Central memory CD4-positive, alpha-beta T cell (primary cell): Measurements from ENCODE around the gene RNF5.
"Not testable (repeated sequence)": the region's sequence is repeated elsewhere in the genome, so short reads cannot be mapped to it uniquely, and the experiment has no call there.

Experiments used
- DNase-seq: peaks from one replicate; pipeline ENCODE4 v3.0.0; 2022

Gene RNF5

DNA sequence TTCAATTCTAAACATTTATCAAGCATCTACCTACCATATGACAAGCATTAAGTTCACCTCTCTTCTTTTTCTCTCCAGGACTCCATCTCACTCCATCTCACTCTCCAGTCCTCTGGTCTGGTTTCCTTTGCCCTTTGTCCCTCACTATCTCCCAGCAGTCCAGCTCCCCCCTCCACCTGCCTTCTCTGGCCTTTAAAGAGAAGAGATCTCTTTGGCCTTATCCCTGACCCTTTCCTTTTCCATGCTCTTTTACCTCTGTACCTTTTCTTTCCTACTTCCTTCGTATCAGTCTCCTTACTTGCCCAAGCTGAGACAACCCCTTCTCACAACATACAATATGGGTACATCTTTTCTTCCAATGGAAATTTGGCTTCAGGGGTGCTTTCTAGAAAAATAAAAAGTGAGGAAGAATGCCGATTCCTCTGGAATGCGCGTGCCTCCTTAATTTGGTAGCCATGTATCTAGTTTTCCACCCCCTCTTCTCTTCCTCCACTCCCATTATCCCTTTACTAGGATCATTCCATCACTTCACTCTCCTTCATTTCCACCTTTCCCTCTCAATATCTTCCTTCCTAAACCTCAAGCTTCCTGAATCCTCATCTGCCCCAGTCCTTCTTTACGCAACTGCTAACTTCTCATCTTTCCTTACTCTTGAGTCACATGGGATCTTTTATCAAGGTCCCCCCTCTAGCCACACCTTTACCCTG lies 1.6 kb upstream of the RNF5 start:
- DNase-seq = no peak

DNA sequence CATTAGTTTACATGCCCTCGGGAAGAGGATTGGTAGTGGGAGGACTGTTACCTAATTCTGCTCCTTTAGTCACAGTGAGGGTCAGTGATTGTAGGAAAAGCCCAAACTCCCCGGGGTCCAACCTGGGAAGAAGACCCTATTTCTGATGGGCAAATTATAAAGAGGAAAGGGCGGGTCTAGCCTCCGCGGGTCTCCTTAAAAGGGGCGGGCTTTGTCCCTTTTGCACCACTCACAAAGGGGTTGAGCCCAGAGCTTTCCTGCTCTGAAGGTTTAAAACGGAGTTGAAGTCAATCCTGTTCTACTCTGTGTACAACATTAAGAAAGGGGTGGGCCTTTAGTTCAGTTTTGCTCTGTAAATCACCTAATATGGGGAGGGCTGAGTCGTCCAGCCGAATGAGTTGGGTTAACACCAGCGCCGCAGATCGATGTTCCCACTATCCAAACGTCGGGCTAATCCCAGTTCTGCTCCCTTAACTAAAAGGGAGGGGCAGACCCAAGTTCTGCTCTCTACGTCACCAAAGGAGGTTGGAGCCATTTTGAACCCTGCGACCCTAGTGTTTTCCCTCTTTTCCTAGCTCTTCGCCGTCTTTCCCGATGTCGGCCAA lies 920 bp upstream of the RNF5 start:
- DNase-seq = no peak

- no peak for DNase-seq
Observed at GRCh38 chr6:32178547-32179440, 589 bp downstream of the RNF5 start.

- no peak for DNase-seq
Observed at GRCh38 chr6:32179766-32180405, 1.7 kb downstream of the RNF5 start.

DNA sequence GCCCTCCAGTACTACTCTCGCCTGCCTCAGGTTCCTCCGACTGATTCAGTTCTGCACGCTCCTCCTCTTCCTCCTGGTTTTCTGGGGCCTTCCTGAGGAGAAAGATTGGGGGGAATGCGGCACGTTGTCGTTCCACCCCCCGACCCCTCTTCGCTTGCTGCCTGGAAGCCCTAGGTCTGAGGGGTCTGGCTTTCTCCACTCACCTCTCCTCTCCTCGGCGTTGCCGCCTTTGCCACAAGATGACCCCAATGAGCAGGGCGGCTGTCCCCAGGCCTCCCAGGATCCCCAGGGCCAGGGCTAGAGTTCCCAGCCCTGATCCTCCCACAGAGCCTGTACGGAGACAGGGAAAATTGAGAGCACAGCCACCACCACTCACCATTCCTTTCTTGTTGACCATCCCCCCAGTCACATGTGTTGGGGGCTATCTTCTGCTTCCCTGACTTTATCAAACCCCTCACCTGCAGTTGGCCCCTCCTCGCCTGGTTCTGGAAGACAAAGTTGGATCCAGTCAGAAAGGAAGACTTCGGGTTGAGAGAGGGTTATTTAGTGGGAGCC lies 3.0 kb downstream of the RNF5 start:
- DNase-seq = no peak

- no peak for DNase-seq
Observed at GRCh38 chr6:32181915-32182529, 3.8 kb downstream of the RNF5 start.

DNA sequence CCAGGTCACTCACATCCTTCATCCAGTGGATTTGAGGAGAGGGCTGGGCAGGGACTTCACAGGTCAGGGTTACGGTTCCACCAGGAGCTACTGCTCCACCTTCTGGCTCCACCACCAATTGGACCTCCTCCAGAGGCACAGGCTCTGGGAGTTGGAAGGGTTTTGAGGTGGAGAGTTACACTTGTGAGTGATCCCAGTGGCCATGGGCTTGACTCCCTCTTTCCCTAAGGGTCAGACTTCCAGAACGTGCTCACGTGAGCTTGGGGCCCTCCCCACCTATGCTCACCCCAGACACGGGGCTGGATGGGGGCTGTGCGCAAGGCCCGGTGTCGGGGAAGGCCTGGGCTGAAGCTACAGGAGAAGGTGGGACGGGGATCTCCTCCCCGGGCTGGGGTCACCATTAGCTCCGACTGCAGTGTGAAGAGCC lies 4.4 kb downstream of the RNF5 start:
- DNase-seq = no peak

GRCh38 chr6:32183030-32183429 lies 4.8 kb downstream of the RNF5 start:
- no peak for DNase-seq

DNA sequence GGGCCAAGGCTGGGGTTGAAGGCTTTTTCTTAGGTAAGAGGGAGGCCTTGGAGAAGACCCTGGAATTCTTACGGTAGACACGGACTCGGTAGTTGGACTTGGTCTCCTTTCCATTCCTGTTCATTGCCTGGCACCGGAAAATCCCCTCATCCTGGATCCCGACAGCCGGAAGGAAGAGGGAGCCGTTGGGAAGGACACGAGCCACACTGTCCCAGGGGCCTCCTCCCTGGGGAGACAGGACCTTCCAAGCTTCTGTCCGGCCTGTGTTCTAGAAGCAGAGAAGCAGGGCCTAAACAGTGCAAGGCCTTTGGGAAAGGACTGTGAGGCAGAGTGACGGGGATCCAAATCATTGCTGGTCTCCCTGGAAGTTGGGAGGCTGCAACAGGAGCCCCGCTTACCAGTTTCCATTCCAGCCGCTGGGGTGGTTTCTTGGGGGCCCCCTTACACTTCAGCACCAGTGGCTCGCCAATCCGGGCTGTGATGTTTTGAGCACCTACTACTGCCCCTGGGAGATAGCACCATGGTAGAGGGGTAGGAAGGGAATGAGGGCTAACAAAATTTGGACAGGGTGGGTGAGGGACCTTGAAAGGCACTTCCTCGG lies 5.4 kb downstream of the RNF5 start:
- DNase-seq = no peak

GRCh38 chr6:32184084-32184640 lies 6.0 kb downstream of the RNF5 start, which contains the start of gene AGER:
Gene AGER (minus strand): TSS chr6:32184253. CDS start chr6:32184222, 31 bp downstream.
- no peak for DNase-seq

DNA sequence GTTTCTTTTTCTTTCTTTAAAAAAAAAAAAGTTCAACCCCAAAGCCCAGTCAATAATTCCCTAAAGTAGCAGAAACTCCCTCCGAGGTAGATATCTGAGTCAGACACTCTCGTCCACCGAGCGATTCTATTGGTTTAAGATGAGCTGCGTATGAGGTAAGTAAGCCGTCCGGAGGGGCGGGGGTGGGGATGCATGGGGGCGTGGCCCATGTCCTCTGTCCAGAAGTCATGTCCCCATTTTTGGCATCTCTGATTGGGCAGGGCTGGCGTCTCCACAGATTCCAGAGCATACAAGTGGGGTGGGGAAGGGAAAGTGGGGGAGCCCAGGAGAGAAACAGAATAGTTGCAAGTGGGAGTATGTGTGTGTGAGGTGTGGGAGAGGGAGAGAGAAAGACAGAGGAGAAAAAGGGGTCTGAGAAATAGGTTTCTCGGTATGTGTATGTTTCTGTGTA lies 7.5 kb downstream of the RNF5 start:
- DNase-seq = peak; percentile 53

DNA sequence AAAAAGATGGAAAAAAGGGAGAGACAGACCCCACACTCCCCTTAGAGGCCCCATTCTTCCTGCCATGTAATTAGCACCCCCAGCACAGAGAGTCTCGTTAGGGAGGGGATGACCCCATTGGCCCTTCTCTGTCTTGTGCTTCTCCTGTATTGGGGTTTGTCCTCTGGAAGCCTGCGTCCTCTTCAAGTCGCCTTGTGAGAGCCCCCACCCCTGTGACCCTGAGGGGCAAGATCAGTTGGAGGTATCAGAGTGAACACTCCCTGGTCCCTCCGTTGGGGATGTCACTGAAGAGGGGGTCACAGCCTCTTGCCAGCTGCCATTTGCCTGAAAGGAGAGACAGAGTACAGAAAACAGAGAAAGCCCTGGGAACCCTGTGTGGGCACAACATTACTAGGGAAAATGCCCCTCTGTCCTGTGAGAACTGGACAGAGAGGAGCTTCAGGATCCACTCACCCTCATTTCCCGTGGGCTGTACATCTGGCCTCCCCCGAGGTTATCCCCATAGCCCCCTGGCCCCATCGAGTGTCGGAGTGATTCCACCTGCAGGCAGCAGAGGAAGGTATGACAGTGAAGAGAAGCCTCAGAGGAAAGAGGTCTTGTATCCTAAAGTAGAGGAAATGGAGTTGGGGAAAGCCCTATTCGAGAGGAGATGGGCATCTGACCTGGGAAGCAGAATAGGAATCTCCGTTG lies 8.1 kb downstream of the RNF5 start:
- DNase-seq = not testable (repeated sequence)

DNA sequence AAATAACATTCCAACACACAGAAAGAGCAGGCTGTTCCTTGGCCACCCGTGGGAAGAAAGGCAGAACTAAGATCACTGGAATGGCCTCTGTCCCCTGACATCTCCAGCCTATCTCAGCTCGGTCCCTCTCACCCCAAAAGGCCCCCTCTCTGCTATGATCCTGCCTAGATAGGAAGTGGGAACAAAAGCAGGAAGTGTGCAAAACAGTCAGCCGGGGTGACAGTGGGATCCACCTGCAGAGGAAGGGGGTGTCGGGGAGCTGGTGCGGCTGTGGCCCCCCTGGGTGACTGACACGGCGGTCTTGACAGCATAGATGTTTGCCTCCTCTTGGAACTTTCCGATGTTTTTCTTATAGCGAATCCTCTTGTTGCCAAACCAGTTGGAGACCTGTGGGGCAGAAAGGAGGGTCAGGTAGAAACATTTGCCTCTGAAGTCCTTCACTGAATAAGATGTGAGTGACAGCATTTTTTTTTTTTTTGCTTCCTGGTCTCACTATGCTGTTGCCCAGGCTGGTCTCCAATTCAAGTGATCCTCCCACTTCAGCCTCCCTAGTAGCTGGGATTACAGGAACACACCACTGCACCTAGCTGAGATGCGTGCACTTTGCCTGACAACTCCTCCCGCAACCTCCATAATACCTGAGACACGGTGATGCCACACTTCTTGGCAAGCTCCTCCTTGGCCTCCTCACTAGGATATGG lies 9.0 kb downstream of the RNF5 start:
- DNase-seq = no peak

GRCh38 chr6:32187725-32188380 lies 9.6 kb downstream of the RNF5 start:
- DNase-seq = not testable (repeated sequence)

- DNase-seq = no peak
Observed at GRCh38 chr6:32188381-32189068, 10.3 kb downstream of the RNF5 start.

DNA sequence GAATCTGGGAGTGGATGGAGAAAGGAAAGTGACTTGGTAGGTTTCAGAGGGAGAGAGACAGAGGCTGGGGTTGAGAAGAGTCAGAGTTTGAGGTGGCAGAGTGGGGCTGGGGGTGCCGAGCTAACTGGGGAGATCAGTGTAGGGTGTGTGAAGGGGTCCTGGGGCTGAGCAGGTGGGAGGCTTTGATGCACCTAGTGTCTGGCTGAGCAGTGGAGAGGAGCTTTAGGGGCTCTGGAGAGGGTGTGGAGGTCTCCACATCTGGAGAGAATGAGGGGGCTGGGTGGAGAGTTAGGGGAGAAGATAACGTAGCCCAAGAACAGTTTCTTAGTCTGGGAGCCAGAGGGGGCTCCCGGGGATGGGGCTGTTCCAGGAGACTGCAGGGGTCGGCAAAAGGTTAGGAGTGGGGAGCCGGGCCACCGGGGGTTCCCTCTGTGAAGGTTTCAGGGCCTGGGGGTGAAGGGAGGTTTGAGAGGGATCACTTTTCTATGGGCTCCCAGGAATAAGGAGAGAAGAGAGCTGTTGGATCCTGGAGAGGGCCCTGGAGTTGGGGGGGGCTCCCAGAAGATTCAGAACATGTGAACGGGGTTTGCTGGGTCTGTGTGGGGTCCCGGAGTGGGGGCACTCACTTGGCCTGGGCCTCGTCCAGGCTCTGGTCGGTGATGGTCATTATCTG lies 11.0 kb downstream of the RNF5 start:
- DNase-seq = no peak

DNA sequence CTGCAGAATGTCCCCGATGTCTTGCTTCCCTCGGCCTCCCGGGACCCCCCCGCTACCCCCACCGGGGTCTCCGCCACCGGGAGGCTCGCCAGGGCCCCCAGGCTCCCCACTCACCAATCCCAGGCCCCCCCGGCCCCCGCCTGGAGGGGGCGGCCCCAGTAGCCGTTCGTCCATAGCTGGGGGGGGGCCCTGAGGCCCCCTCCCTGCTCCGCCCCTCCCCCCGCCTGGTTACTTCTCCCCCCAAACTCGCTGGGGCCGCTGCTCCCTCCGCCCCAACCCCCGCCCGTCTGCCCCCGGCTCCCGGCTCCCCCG lies 11.5 kb downstream of the RNF5 start:
- no peak for DNase-seq

DNA sequence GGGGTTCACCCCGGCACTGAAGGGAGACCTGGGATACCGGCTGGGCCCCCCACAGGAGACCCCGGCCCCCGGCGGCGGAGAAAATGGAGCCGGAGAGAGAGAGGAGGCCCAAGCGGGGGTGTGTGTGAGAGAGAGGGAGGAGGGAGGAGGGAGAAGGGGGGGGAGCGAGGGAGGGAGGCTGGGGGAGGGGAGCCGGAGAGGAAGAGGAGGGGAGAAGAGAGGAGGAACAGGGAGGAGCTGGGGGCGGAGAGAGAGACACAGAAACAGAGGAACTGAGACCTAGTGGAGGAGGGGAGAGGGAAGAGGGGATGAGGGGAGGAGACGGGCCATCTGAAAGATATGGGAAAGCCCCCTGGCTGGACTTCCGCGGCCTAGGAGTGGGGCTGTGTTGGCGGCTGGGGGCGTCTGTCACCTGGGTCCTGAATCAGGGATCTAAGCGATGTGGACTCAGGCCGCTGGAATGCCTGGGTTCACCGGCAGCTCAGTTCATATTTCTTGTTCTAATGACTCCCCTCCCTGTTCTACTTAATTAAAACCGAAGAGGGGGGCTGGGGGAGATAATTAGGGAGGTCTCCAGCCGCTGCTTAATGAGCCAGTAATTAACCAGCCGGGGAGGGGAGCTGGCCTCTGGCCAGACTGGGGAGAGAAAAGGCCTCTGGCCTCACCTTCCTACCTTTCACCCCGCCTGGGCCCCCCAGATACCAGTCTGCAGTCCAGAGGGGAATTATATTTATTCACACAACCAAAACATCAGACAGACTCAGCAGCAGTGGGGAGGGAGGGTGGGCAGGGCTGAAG lies 12.0 kb downstream of the RNF5 start, which contains the start of gene PBX2:
TSS of gene PBX2 (minus strand) at position 149 of the 798 bp plus-strand sequence. CDS start 287 bp downstream, outside the sequence.
- DNase-seq = peak; percentile 68
